Breast epithelium (tissue), 4 donors: Measurements from ENCODE around the gene PCDH15. TPM values are rescaled to one million over a fixed set of nuclear protein-coding genes. Genes with fewer than 3 reads are reported as not detected.

Experiments used
- DNase-seq, 2 donors: peaks; one replicate each; pipeline ENCODE4 v3.0.0-alpha.2; 2019; ENCODE audit warnings: low spot score in 2 of 2
- H3K27ac ChIP-seq, 2 donors: fragments of 200-600 bp; sonication (generic) in 1 of 2; one replicate each; pipeline ENCODE4 v1.5.1; 2016 to 2019; ENCODE audit warnings: mild to moderate bottlenecking in 1 of 2
- H3K27me3 ChIP-seq, 2 donors: fragments of 200-600 bp; sonication (generic) in 1 of 2; one replicate each; pipeline versions ENCODE4 v1.5.1 to v1.6.0; 2017 to 2019; ENCODE audit warnings: control low read depth in 1 of 2, mild to moderate bottlenecking in 1 of 2
- H3K36me3 ChIP-seq: fragments of 200-600 bp; one replicate; pipeline ENCODE4 v1.5.1; 2019
- H3K4me1 ChIP-seq, 2 donors: fragments of 200-600 bp; sonication (generic); one replicate each; pipeline ENCODE4 v1.5.1; 2016 to 2019; ENCODE audit warnings: control low read depth in 1 of 2
- H3K4me3 ChIP-seq, 3 donors: fragments of 200-600 bp; sonication (generic); 1 replicate in 2 of 3; 2 replicates in 1 of 3; pipeline ENCODE4 v1.5.1; 2016 to 2019; ENCODE audit warnings: mild to moderate bottlenecking in 3 of 3, moderate library complexity in 2 of 3
- H3K9me3 ChIP-seq, 2 donors: fragments of 200-600 bp; sonication (generic) in 1 of 2; one replicate each; pipeline ENCODE4 v1.5.1; 2016 to 2019; ENCODE audit warnings: control low read depth in 1 of 2
- POLR2A ChIP-seq: fragments of 450-650 bp; IDR thresholded peaks from one replicate; pipeline ENCODE4 v1.6.1; 2016; ENCODE audit warnings: antibody characterized with exemption, mild to moderate bottlenecking, moderate library complexity
- POLR2AphosphoS5 ChIP-seq, 3 donors: sonication (generic); formaldehyde crosslinking; IDR thresholded peaks; one replicate each; pipeline ENCODE4 v1.6.1; 2017; ENCODE audit warnings: antibody characterized with exemption in 3 of 3
- intact Hi-C: fragments of 100-400 bp; cut with DNase I; formaldehyde crosslinking; loops from one replicate; pipeline ENCODE4 v1.15.1; 2023; ENCODE audit warnings: low total_unique reads
- total RNA-seq, 3 donors: library from RNA; depleted of rRNA; stranded (reverse); fragments of >200 nt; gene quantifications; one replicate each; pipeline ENCODE4 v1.1.0, GENCODE V29; 2016
- TF ChIP-seq, protein P1 (sequence below), 3 donors: fragments of 450-650 bp; IDR thresholded peaks; one replicate each; pipeline ENCODE4 v1.5.1; 2016 to 2017; ENCODE audit warnings: antibody characterized with exemption in 3 of 3, mild to moderate bottlenecking in 3 of 3, moderate library complexity in 3 of 3

Gene PCDH15
- total RNA-seq, 3 donors from 2014 or later = not detected

DNA sequence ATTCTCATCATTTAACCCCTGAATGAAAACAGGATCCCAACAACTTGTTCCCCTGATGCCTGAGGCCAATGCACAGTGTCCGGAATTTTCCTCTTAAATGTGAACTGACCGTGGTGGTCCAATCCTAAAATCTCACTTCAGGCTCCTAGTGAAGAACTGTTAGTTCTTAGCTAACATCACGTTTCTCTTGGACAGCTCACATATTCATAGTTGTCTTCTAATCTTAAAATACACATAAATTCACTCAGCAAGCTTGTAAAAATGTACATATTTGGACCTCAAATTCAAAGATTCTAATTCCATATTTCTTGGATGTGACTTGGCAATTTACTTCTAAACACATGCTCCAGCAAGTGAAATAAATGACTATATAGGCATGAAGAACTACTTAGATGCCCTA, 297.2 kb downstream of the PCDH15 start:
- Histone ChIP-seq H3K4me3 (no peak overlapping the region), H3K4me1 (no peaks in the 10 kb centered on the region), H3K9me3 (no peaks in the 10 kb centered on the region), H3K27ac (no peak overlapping the region), H3K36me3 (no peaks in the 10 kb centered on the region), H3K27me3 (no peaks in the 10 kb centered on the region)
- intact Hi-C loops = no loop called here
- DNase-seq = no peak
- no peak for TF ChIP-seq POLR2A
- no peak for TF ChIP-seq POLR2AphosphoS5 (IDR thresholded peaks at IDR 0.05)
- TF ChIP-seq, protein P1, sequence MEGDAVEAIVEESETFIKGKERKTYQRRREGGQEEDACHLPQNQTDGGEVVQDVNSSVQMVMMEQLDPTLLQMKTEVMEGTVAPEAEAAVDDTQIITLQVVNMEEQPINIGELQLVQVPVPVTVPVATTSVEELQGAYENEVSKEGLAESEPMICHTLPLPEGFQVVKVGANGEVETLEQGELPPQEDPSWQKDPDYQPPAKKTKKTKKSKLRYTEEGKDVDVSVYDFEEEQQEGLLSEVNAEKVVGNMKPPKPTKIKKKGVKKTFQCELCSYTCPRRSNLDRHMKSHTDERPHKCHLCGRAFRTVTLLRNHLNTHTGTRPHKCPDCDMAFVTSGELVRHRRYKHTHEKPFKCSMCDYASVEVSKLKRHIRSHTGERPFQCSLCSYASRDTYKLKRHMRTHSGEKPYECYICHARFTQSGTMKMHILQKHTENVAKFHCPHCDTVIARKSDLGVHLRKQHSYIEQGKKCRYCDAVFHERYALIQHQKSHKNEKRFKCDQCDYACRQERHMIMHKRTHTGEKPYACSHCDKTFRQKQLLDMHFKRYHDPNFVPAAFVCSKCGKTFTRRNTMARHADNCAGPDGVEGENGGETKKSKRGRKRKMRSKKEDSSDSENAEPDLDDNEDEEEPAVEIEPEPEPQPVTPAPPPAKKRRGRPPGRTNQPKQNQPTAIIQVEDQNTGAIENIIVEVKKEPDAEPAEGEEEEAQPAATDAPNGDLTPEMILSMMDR (IDR thresholded peaks at IDR 0.05) = no peak

DNA sequence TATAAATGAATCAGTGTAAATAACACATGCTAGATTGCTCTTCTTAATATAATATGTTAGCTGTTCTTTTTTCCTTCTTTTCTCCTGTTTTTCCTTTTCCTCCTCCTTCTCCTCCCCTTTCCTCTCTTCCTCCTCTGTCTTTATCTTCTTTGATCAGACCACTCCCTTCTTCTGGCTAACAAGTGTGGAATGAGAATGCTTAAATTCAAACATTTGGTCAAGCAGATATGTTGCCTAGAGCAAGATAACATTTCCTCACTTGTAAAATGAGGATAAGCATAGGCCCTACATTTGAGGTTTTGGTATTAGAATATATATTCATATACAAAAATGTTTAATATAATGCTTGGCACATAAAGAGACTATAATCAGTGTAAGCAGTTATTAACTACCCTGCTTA, 299.1 kb downstream of the PCDH15 start:
- DNase-seq = no peak

DNA sequence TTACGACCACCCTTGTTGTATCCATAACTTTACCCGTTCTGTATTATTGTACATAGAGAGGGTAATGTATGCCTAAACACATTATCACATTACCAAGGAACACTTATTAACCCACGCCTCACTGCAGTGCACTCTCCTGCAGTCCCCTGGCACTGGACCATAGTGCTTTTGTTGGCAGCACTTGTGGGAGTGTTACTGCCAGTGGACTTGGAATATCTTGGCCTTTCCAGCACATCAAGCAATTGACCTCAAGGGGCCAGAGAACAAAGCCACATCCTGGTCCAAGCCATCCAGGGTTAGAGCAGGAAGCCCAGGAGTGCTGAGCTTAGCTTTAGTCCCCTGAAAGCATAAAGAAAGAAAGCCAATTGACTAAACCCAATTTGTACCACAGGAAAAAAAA, 304.2 kb downstream of the PCDH15 start:
- peaks cover 0 to 7% of the 10 kb centered on the region in 2 donors for H3K9me3 ChIP-seq
- no peak overlapping the region for H3K27ac ChIP-seq
- intact Hi-C loops = no loop called here
- TF ChIP-seq, protein P1 (IDR thresholded peaks at IDR 0.05) = no peak
- no peak for TF ChIP-seq POLR2AphosphoS5 (IDR thresholded peaks at IDR 0.05)
- TF ChIP-seq POLR2A = no peak
- no peaks in the 10 kb centered on the region for H3K36me3 ChIP-seq
- no peaks in the 10 kb centered on the region for H3K4me1 ChIP-seq
- no peak for DNase-seq
- H3K4me3 ChIP-seq = no peak overlapping the region
- H3K27me3 ChIP-seq = no peaks in the 10 kb centered on the region

More for the DNA sequence above, 299.1 kb downstream of the PCDH15 start:
- Histone ChIP-seq H3K4me3 (no peak overlapping the region), H3K36me3 (no peaks in the 10 kb centered on the region), H3K27me3 (no peaks in the 10 kb centered on the region), H3K27ac (no peak overlapping the region), H3K9me3 (no peaks in the 10 kb centered on the region), H3K4me1 (no peaks in the 10 kb centered on the region)
- intact Hi-C loops = no loop called here
- TF ChIP-seq POLR2A = no peak
- TF ChIP-seq, protein P1 (IDR thresholded peaks at IDR 0.05) = no peak
- TF ChIP-seq POLR2AphosphoS5 (IDR thresholded peaks at IDR 0.05) = no peak

DNA sequence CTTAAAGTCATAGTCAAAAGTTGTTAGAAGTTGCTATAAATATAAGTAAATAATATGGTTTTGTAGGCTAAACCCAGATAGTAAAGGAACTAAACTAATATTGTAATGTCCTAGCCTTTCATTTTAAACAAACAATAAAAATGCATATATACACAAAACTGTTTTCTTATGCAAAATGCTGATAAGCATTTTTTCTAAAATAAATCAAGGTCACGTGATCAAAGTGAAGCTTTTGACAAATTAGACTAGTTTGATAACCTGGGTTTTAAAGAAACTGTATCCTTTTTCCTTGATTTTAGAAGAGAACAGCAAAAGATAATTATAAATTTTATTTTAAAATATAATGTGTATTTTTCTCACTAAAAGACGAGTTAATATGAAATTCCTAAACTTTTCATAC, 313.3 kb downstream of the PCDH15 start:
- Histone ChIP-seq H3K27ac (no peak overlapping the region), H3K36me3 (no peaks in the 10 kb centered on the region), H3K4me3 (no peak overlapping the region), H3K9me3 (peaks cover 0 to 1% of the 10 kb centered on the region in 2 donors), H3K27me3 (no peaks in the 10 kb centered on the region), H3K4me1 (no peaks in the 10 kb centered on the region)
- TF ChIP-seq POLR2AphosphoS5 (IDR thresholded peaks at IDR 0.05) (no peak), POLR2A (no peak)
- TF ChIP-seq, protein P1 (IDR thresholded peaks at IDR 0.05) = no peak
- intact Hi-C loops = no loop called here
- no peak for DNase-seq

DNA sequence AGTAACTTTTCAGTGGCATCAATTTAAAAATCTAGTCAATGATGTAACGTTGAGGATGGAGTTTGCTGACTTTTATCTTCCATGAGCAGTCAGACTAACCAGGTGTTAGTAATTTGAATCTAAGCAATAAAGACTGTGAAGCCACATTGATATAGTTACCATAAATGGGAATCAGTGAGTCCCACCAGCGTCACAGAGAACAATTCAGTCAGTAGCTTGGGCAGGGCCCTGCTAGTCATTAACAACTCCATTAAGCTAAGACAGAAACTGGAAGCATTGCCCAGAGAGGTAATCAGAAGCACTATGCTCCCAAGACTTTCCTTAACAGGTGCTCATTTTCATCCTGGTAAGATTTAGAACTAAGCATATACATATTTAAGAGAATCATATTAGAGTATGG, 315.1 kb downstream of the PCDH15 start:
- intact Hi-C loops = no loop called here
- H3K9me3 ChIP-seq = no peaks in the 10 kb centered on the region
- H3K27ac ChIP-seq = no peak overlapping the region
- no peak overlapping the region for H3K4me3 ChIP-seq
- H3K27me3 ChIP-seq = no peaks in the 10 kb centered on the region
- H3K4me1 ChIP-seq = no peaks in the 10 kb centered on the region
- no peak for DNase-seq
- H3K36me3 ChIP-seq = no peaks in the 10 kb centered on the region
- TF ChIP-seq POLR2AphosphoS5 (IDR thresholded peaks at IDR 0.05) (no peak), POLR2A (no peak)
- TF ChIP-seq, protein P1 (IDR thresholded peaks at IDR 0.05) = no peak
